Right cardiac atrium (tissue), 5 donors: ENCODE measurements around the gene LIN52. TPM values are rescaled to one million over a fixed set of nuclear protein-coding genes. Genes with fewer than 3 reads are reported as not detected.

Source experiments
- ATAC-seq, 2 donors: fragments of 200-7000 bp; cut with Tn5 transposase; one replicate each; pipeline versions ENCODE4 v1.8.0 to v1.9.1; 2020; ENCODE audit warnings: moderate library complexity in 2 of 2, mild to moderate bottlenecking in 1 of 2
- DNase-seq, 3 donors: peaks; one replicate each; pipeline ENCODE4 v3.0.0-alpha.2; 2020
- H3K27ac ChIP-seq: one replicate; pipeline ENCODE4 v1.5.1; 2013; ENCODE audit warnings: mild to moderate bottlenecking, low read length, control low read depth, moderate library complexity
- H3K27me3 ChIP-seq: one replicate; pipeline ENCODE4 v1.6.1; 2013; ENCODE audit not compliant: control insufficient read depth, insufficient read depth
- H3K4me1 ChIP-seq: one replicate; pipeline ENCODE4 v1.6.1; 2013; ENCODE audit warnings: low read length; ENCODE audit not compliant: control insufficient read depth, insufficient read depth
- H3K4me3 ChIP-seq: one replicate; pipeline ENCODE4 v1.5.1; 2013; ENCODE audit warnings: low read length, control low read depth
- H3K9me3 ChIP-seq: one replicate; pipeline ENCODE4 v1.6.1; 2013; ENCODE audit warnings: low read length; ENCODE audit not compliant: control insufficient read depth
- WGBS: extraction: QIAGEN DNeasy Blood & Tissue Kit; methylation state at CpG from one replicate; pipeline ENCODE4 v1.1.7; 2013; 5-methylcytosine and 5-hydroxymethylcytosine counted together
- intact Hi-C, 4 donors: fragments of 100-400 bp; cut with DNase I; formaldehyde crosslinking; loops; one replicate each; pipeline versions ENCODE4 v1.11.0 to v1.14.0; 2022 to 2023
- polyA plus RNA-seq: library from polyadenylated mRNA; stranded (reverse); fragments of 200-250 nt; gene quantifications from one replicate; pipeline ENCODE4 v1.2.3, GENCODE V29; 2013
- total RNA-seq, 4 donors: library from RNA; stranded (reverse); fragmentation: NEBNext Ultra II Directional; extraction: Animal tissue kit (Norgen Biotek cat#: 25700); gene quantifications; one replicate each; pipeline ENCODE4 v1.2.1, GENCODE V29; 2021
- donor health status: healthy with polysubstance abuse.
- donor health status: DM: no; HTN: yes; CAD: no.
- donor health status: DM: no; HTN: no; CAD: no.
- donor health status: DM: no; HTN: yes; CAD: no; lungs with severe emphysema.
- donor health status: DM: yes; HTN: yes; CAD: no.

Gene LIN52
- total and polyA plus RNA-seq, 5 donors, result 5.5 to 9.2 (median 7.7) TPM

GRCh38 chr14:74065746-74066575 is 18.8 kb upstream of the LIN52 start:
- H3K27ac ChIP-seq, result no peak overlapping the region
- H3K4me1 ChIP-seq, result no peaks in the 10 kb centered on the region
- DNase-seq (no peak), ATAC-seq (no peak)
- no peaks in the 10 kb centered on the region for H3K9me3 ChIP-seq
- no peak overlapping the region for H3K4me3 ChIP-seq
- WGBS, result 59% methylated on average over 3 of the region's 3 CpGs
- no peaks in the 10 kb centered on the region for H3K27me3 ChIP-seq
- intact Hi-C loops, result no loop called here

- H3K27ac ChIP-seq, result no peak overlapping the region
- H3K9me3 ChIP-seq, result no peaks in the 10 kb centered on the region
- intact Hi-C loops, result no loop called here
- 92% methylated on average over 1 of the region's 1 CpG for WGBS
- no peak for DNase-seq
- peaks cover 1% of the 10 kb centered on the region for H3K4me1 ChIP-seq
- no peak for ATAC-seq
- H3K27me3 ChIP-seq, result no peaks in the 10 kb centered on the region
- H3K4me3 ChIP-seq, result no peak overlapping the region
Observed at GRCh38 chr14:74077401-74077800, 7.4 kb upstream of the LIN52 start.

DNA sequence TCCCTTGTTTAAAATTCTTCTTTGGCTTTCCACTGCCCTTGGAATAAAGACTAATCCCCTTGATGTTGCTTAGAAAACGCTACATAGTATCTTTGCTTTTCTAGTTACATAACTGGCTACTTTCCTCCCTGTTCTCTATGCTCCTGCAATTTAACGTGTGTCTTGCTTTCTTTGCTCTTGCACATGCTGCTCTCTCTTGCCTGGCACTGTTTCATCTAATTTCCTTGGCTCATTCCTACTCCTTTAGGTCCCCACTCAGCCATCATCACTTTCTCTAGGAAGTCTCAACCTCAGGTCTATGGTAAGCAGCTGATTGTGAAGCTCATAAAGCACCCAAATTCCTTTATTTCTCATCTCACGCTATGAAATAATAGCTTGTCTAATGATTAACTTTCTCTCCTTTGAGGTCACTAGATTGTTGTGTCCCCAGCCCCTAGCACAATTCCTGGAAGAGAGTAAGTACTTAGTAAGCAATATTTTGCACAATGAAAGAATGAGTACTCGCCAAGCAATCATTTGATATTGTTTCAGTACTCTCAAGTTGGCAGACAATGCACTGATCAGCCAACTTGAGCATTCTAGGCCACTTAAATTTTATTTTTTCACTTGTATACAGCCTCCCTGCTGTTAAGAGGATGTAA is 3.8 kb upstream of the LIN52 start:
- H3K9me3 ChIP-seq, result no peaks in the 10 kb centered on the region
- no peak for ATAC-seq
- 61% methylated on average over 4 of the region's 4 CpGs for WGBS
- intact Hi-C loops, result no loop called here
- no peaks in the 10 kb centered on the region for H3K27me3 ChIP-seq
- no peak for DNase-seq
- H3K4me1 ChIP-seq, result peaks cover 4% of the 10 kb centered on the region
- H3K27ac ChIP-seq, result peak overlapping the region; percentile 58
- H3K4me3 ChIP-seq, result no peak overlapping the region

GRCh38 chr14:74081491-74081890 is 3.3 kb upstream of the LIN52 start:
- no peaks in the 10 kb centered on the region for H3K27me3 ChIP-seq
- intact Hi-C loops, result no loop called here
- no peak for DNase-seq
- peaks cover 4% of the 10 kb centered on the region for H3K4me1 ChIP-seq
- no peak for ATAC-seq
- no peak overlapping the region for H3K4me3 ChIP-seq
- H3K9me3 ChIP-seq, result no peaks in the 10 kb centered on the region
- WGBS, result 81% methylated on average over 3 of the region's 3 CpGs
- H3K27ac ChIP-seq, result peak overlapping the region; percentile 40

GRCh38 chr14:74083161-74083560 is 1.6 kb upstream of the LIN52 start:
- H3K9me3 ChIP-seq, result no peaks in the 10 kb centered on the region
- no peaks in the 10 kb centered on the region for H3K27me3 ChIP-seq
- no peak overlapping the region for H3K27ac ChIP-seq
- no peak overlapping the region for H3K4me3 ChIP-seq
- intact Hi-C loops, result no loop called here
- no peak for DNase-seq
- H3K4me1 ChIP-seq, result peaks cover 4% of the 10 kb centered on the region
- WGBS, result 85% methylated on average over 3 of the region's 3 CpGs
- no peak for ATAC-seq

- H3K4me3 ChIP-seq, result peak overlapping the region; percentile 91
- H3K27me3 ChIP-seq, result no peaks in the 10 kb centered on the region
- WGBS, result under 1% methylated on average over 15 of the region's 15 CpGs
- H3K4me1 ChIP-seq, result peaks cover 4% of the 10 kb centered on the region
- peak overlapping the region; percentile 98 for H3K27ac ChIP-seq
- intact Hi-C loops, result no loop called here
- peak in 2 of 3 donors; percentile 55 to 58 for DNase-seq
- no peaks in the 10 kb centered on the region for H3K9me3 ChIP-seq
- peak; percentile 15 to 41 for ATAC-seq
Observed at GRCh38 chr14:74083784-74084276, 926 bp upstream of the LIN52 start.

- Histone ChIP-seq H3K27ac (peak overlapping the region; percentile 73), H3K4me1 (peaks cover 4% of the 10 kb centered on the region), H3K27me3 (no peaks in the 10 kb centered on the region), H3K4me3 (peak overlapping the region; percentile 86), H3K9me3 (no peaks in the 10 kb centered on the region)
- under 1% methylated on average over 26 of the region's 26 CpGs for WGBS
- ATAC-seq, result peak; percentile 1 to 15
- intact Hi-C loops, result no loop called here
- peak in 1 of 3 donors; percentile 27 for DNase-seq
Observed at GRCh38 chr14:74085047-74085637, 386 bp downstream of the LIN52 start.

GRCh38 chr14:74085828-74086227 is 1.1 kb downstream of the LIN52 start:
- WGBS, result 86% methylated on average over 1 of the region's 1 CpG
- Histone ChIP-seq H3K9me3 (no peaks in the 10 kb centered on the region), H3K4me1 (peaks cover 4% of the 10 kb centered on the region), H3K27me3 (no peaks in the 10 kb centered on the region), H3K27ac (no peak overlapping the region), H3K4me3 (peak overlapping the region; percentile 86)
- ATAC-seq, result no peak
- intact Hi-C loops, result no loop called here
- DNase-seq, result no peak

DNA sequence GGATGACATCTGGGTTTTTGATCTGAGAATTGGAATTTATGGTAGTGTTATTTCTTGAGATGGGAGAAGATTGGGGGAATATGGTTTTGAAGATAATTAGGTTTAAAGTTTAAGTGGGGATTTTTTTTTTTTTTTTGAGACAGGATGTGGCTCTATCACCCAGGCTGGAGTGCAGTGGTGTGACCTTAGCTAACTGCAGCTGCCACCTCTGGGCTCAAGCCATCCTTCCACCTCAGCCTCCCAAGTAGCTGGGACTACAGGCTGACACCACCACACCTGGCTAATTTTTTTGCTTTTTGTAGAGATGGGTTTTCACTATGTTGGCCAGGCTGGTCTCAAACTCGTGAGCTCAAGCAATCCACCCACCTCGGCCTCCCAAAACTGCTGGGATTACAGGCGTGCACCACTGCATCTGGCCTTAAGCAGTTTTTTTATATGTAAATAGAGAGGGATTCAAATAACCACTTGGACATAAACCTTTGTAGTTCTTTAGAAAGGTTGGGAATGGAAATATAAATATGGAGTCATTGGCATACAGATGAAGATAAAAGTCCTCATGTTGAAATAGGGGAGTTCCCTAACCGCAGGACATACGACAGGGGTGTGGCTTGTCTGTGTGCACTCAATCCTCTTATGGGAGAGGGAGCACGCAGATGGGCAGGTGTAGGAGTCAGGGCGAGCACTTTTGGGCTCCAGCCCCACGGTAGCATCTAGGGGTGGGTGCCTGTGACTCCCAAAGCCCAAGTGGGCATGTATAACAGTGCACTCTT is 4.7 kb downstream of the LIN52 start:
- DNase-seq (no peak), ATAC-seq (no peak)
- Histone ChIP-seq H3K27me3 (no peaks in the 10 kb centered on the region), H3K4me1 (no peaks in the 10 kb centered on the region), H3K4me3 (no peak overlapping the region), H3K27ac (no peak overlapping the region), H3K9me3 (no peaks in the 10 kb centered on the region)
- intact Hi-C loops, result no loop called here
- 93% methylated on average over 8 of the region's 8 CpGs for WGBS

DNA sequence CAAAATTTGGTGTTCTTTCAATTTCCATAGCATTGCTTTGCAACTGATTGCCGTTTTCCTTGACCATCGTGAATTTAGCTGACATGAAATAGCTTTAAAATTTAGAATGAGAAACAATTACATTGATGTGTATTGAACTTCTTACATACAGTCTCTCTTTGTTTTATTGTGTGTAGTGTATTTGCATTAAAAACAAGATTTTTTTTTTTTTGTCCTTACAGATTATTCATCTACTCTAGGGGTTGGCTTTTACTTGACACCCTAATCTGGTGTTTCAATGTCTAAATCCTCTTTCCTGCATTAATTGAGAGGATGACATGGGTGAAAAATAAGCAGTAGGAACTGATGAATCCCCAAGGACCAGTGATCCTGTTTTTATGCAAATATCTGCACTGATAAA is 20.6 kb downstream of the LIN52 start:
- WGBS, result 95% methylated on average over 2 of the region's 2 CpGs
- H3K4me3 ChIP-seq, result no peak overlapping the region
- H3K27me3 ChIP-seq, result no peaks in the 10 kb centered on the region
- H3K4me1 ChIP-seq, result no peaks in the 10 kb centered on the region
- intact Hi-C loops, result loop anchor here in 1 of 4 donors (5.0 kb wide), 1 partner anchor 142 kb away; no protein-coding TSS in a partner anchor
- ATAC-seq (no peak), DNase-seq (no peak)
- H3K27ac ChIP-seq, result no peak overlapping the region
- no peaks in the 10 kb centered on the region for H3K9me3 ChIP-seq
